Trophoblast cell (in vitro differentiated cells and primary cell): ENCODE results near the gene KCNMB1.

ENCODE experiments used
- DNase-seq, 2 donors: peaks; one replicate each; pipeline ENCODE4 v3.0.0-alpha.2; 2016
- H2AFZ ChIP-seq: 2 replicates; pipeline ENCODE4 v1.6.1; 2013; ENCODE audit warnings: low read length, moderate library complexity, mild to moderate bottlenecking; ENCODE audit not compliant: insufficient read depth, poor library complexity
- H2AK5ac ChIP-seq: 2 replicates; pipeline ENCODE4 v1.6.1; 2013; ENCODE audit warnings: mild to moderate bottlenecking, low read length
- H2BK120ac ChIP-seq: 2 replicates; pipeline ENCODE4 v1.6.1; 2013; ENCODE audit warnings: low read length, mild to moderate bottlenecking, moderate library complexity; ENCODE audit not compliant: insufficient read depth, poor library complexity
- H2BK12ac ChIP-seq: 2 replicates; pipeline ENCODE4 v1.6.1; 2013; ENCODE audit warnings: mild to moderate bottlenecking, low read length, moderate library complexity
- H2BK5ac ChIP-seq: 2 replicates; pipeline ENCODE4 v1.6.1; 2013; ENCODE audit warnings: low read length, low read depth, moderate library complexity, mild to moderate bottlenecking; ENCODE audit not compliant: poor library complexity
- H3K14ac ChIP-seq: 2 replicates; pipeline ENCODE4 v1.6.1; 2013; ENCODE audit warnings: mild to moderate bottlenecking, low read length
- H3K18ac ChIP-seq: 2 replicates; pipeline ENCODE4 v1.6.1; 2013; ENCODE audit warnings: mild to moderate bottlenecking, low read length
- H3K23ac ChIP-seq: 2 replicates; pipeline ENCODE4 v1.6.1; 2013; ENCODE audit warnings: low read length
- H3K27ac ChIP-seq: 2 replicates; pipeline ENCODE4 v1.5.1; 2013; ENCODE audit warnings: low read depth, mild to moderate bottlenecking, inconsistent platforms, low read length, moderate library complexity
- H3K27me3 ChIP-seq: 2 replicates; pipeline ENCODE4 v1.6.1; 2013; ENCODE audit warnings: inconsistent platforms, mild to moderate bottlenecking, low read length, moderate library complexity; ENCODE audit not compliant: insufficient read depth
- H3K36me3 ChIP-seq, 2 experiments: 1 replicate in 1 of 2; 2 replicates in 1 of 2; pipeline ENCODE4 v1.6.1; 2013; ENCODE audit warnings: low read length in 2 of 2, mild to moderate bottlenecking in 2 of 2, moderate library complexity in 1 of 2; ENCODE audit not compliant: insufficient read depth in 2 of 2, control insufficient read depth in 1 of 2
- H3K4ac ChIP-seq: 2 replicates; pipeline ENCODE4 v1.6.1; 2013; ENCODE audit warnings: low read depth, mild to moderate bottlenecking, low read length, moderate library complexity
- H3K4me1 ChIP-seq, 2 experiments: 1 replicate in 1 of 2; 2 replicates in 1 of 2; pipeline ENCODE4 v1.6.1; 2013; ENCODE audit warnings: low read length in 2 of 2, mild to moderate bottlenecking in 2 of 2, moderate library complexity in 1 of 2; ENCODE audit not compliant: insufficient read depth in 2 of 2, control insufficient read depth in 1 of 2
- H3K4me2 ChIP-seq: 2 replicates; pipeline ENCODE4 v1.6.1; 2013; ENCODE audit warnings: inconsistent platforms, mild to moderate bottlenecking, low read length, moderate library complexity
- H3K4me3 ChIP-seq: 2 replicates; pipeline ENCODE4 v1.5.1; 2013; ENCODE audit warnings: mild to moderate bottlenecking, low read depth, low read length, inconsistent platforms
- H3K79me1 ChIP-seq: one replicate; pipeline ENCODE4 v1.6.1; 2013; ENCODE audit warnings: low read length
- H3K79me2 ChIP-seq: 2 replicates; pipeline ENCODE4 v1.6.1; 2013; ENCODE audit warnings: low read length, mild to moderate bottlenecking; ENCODE audit not compliant: control insufficient read depth, insufficient read depth, poor library complexity
- H3K9ac ChIP-seq: 2 replicates; pipeline ENCODE4 v1.6.1; 2013; ENCODE audit warnings: mild to moderate bottlenecking, low read length
- H3K9me3 ChIP-seq: 2 replicates; pipeline ENCODE4 v1.6.1; 2013; ENCODE audit warnings: low read depth, mild to moderate bottlenecking, control low read depth, inconsistent platforms, low read length; ENCODE audit not compliant: insufficient read depth
- H4K12ac ChIP-seq: 2 replicates; pipeline ENCODE4 v1.6.1; 2013; ENCODE audit warnings: low read depth, mild to moderate bottlenecking, low read length, moderate library complexity
- H4K8ac ChIP-seq: 2 replicates; pipeline ENCODE4 v1.6.1; 2013; ENCODE audit warnings: low read depth, mild to moderate bottlenecking, low read length, moderate library complexity
- H4K91ac ChIP-seq: one replicate; pipeline ENCODE4 v1.6.1; 2013; ENCODE audit warnings: low read depth, mild to moderate bottlenecking, low read length, moderate library complexity
- WGBS: extraction: QIAGEN DNeasy Blood & Tissue Kit; methylation state at CpG from one replicate; pipeline ENCODE4 v1.1.7; 2013; ENCODE audit warnings: missing lambda C conversion rate; ENCODE audit not compliant: insufficient read length, insufficient coverage; ENCODE audit errors: extremely low coverage; 5-methylcytosine and 5-hydroxymethylcytosine counted together

KCNMB1 gene

DNA sequence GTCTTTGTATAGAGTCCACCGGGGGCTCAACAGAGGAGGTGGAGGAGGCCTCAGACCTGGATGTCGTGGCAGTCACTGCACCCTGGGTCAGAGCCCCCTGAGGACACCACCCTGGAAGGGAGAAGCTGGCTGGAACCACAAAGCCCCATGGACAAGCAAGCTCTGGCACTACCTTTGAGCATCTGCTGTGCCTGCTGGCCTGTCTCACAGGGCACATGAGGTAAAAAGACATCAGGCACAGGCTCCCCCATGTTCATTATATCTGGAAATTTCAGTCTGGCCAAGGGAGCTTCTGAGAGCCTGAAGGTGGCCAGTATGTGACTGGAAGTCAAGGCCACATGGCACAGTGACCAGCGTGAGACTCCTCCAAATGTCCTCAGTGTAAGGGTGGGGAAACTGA, 22.9 kb downstream of the KCNMB1 start:
- Histone ChIP-seq H3K79me2 (no peaks in the 10 kb centered on the region), H3K27me3 (no peaks in the 10 kb centered on the region), H2AFZ (no peak overlapping the region), H3K36me3 (no peaks in the 10 kb centered on the region), H3K27ac (no peak overlapping the region), H3K79me1 (peaks cover 2% of the 10 kb centered on the region), H3K4ac (no peak overlapping the region), H2AK5ac (no peak overlapping the region), H3K4me3 (no peak overlapping the region), H3K14ac (no peak overlapping the region), H3K23ac (no peak overlapping the region), H3K4me2 (no peak overlapping the region), H4K91ac (no peak overlapping the region), H3K4me1 (peaks cover 0 to 2% of the 10 kb centered on the region in 2 experiments), H3K18ac (no peak overlapping the region), H2BK12ac (no peak overlapping the region), H3K9ac (no peak overlapping the region), H2BK120ac (no peak overlapping the region), H3K9me3 (no peaks in the 10 kb centered on the region), H2BK5ac (no peak overlapping the region), H4K8ac (no peak overlapping the region), H4K12ac (no peak overlapping the region)
- no CpG with 5 or more reads among the region's 3 CpGs for WGBS
- DNase-seq: no peak

DNA sequence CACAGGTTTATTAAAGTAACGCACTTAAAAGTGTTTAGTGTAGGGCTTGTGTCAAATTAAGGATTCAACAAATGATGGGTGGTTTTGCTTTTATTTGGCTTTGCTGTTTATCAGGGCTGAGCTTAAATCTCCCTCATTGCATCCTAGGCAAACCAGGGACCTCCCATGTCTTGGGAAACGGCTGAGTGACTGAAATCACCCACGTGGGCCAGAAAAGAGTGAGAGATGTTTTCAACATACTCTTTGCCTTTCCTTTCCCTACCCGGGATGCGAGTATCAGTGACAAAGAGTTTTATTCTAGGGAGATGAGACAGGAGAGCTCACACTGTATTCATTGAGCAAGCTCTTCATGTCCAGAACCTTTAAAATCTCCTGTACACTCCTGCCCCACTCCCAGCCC, 23.3 kb downstream of the KCNMB1 start:
- H3K9me3 ChIP-seq: no peaks in the 10 kb centered on the region
- no peak overlapping the region for H3K4me2 ChIP-seq
- no peak overlapping the region for H2BK12ac ChIP-seq
- no peak overlapping the region for H2AFZ ChIP-seq
- H3K9ac ChIP-seq: no peak overlapping the region
- H3K79me2 ChIP-seq: no peaks in the 10 kb centered on the region
- no peak overlapping the region for H2BK5ac ChIP-seq
- no peak overlapping the region for H3K14ac ChIP-seq
- H3K23ac ChIP-seq: no peak overlapping the region
- no peak overlapping the region for H2BK120ac ChIP-seq
- no peaks in the 10 kb centered on the region for H3K27me3 ChIP-seq
- H3K4ac ChIP-seq: no peak overlapping the region
- H4K12ac ChIP-seq: no peak overlapping the region
- no CpG with 5 or more reads among the region's 5 CpGs for WGBS
- H4K8ac ChIP-seq: no peak overlapping the region
- peaks cover 3 to 7% of the 10 kb centered on the region in 2 experiments for H3K4me1 ChIP-seq
- peaks cover 2% of the 10 kb centered on the region for H3K79me1 ChIP-seq
- H2AK5ac ChIP-seq: no peak overlapping the region
- no peak overlapping the region for H3K27ac ChIP-seq
- H3K36me3 ChIP-seq: no peaks in the 10 kb centered on the region
- no peak overlapping the region for H4K91ac ChIP-seq
- H3K4me3 ChIP-seq: no peak overlapping the region
- no peak for DNase-seq
- no peak overlapping the region for H3K18ac ChIP-seq

DNA sequence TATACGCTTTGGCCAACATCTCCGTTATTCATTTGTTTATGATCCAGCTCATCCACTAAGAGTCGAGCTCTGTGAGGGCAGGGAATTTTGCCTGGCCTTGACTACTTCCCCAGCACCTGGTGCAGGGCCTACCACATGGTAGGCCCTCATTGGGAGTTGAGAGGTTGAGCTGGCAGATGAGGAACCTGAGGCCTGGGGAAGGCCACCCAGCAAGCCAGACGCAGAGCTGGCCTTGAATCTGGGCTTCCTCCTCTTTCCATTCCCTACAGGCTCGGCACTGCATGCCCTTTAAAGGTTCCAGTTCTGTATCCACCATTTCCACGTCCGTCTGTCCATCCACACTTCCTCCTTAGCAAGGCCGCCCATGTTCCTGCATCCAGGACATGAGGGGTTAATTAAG, 24.2 kb downstream of the KCNMB1 start:
- Histone ChIP-seq H4K8ac (no peak overlapping the region), H3K4me3 (no peak overlapping the region), H3K18ac (no peak overlapping the region), H2BK5ac (no peak overlapping the region), H2BK12ac (no peak overlapping the region), H3K9ac (no peak overlapping the region), H4K91ac (no peak overlapping the region), H3K9me3 (no peaks in the 10 kb centered on the region), H2AFZ (no peak overlapping the region), H3K4me1 (peaks cover 7% of the 10 kb centered on the region in 2 experiments), H3K4ac (no peak overlapping the region), H3K79me1 (peaks cover 2% of the 10 kb centered on the region), H3K36me3 (no peaks in the 10 kb centered on the region), H3K4me2 (no peak overlapping the region), H3K79me2 (no peaks in the 10 kb centered on the region), H3K14ac (no peak overlapping the region), H4K12ac (no peak overlapping the region), H2BK120ac (no peak overlapping the region), H3K27me3 (no peaks in the 10 kb centered on the region), H3K23ac (no peak overlapping the region), H3K27ac (no peak overlapping the region), H2AK5ac (no peak overlapping the region)
- no CpG with 5 or more reads among the region's 8 CpGs for WGBS
- DNase-seq: no peak

DNA sequence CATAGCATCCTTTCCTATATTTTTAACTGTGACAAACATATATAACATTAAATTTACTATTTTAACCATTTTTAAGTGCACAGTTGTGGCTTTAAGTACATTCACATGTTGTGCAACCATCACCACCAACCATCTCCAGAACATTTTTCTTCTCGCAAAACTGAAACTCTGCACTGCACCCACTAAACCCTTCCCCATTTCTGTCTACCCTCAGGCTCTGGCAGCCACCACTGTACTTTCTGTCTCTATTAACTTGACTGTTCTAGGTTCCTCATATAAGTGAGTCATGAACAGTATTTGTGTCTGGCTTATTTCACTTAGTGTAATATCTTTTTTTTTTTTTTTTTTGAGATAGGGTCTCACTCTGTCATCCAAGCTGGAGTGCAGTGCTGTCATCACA, 25.5 kb downstream of the KCNMB1 start:
- H3K4me2 ChIP-seq: no peak overlapping the region
- H3K18ac ChIP-seq: no peak overlapping the region
- H3K27me3 ChIP-seq: no peaks in the 10 kb centered on the region
- no peaks in the 10 kb centered on the region for H3K79me2 ChIP-seq
- no peak overlapping the region for H2AFZ ChIP-seq
- H2BK120ac ChIP-seq: no peak overlapping the region
- H3K9ac ChIP-seq: no peak overlapping the region
- no peak overlapping the region for H3K23ac ChIP-seq
- no peak overlapping the region for H4K12ac ChIP-seq
- H3K4ac ChIP-seq: no peak overlapping the region
- WGBS: no CpG with 5 or more reads among the region's 1 CpG
- no peak overlapping the region for H4K8ac ChIP-seq
- no peak overlapping the region for H4K91ac ChIP-seq
- no peak overlapping the region for H2AK5ac ChIP-seq
- peaks cover 2% of the 10 kb centered on the region for H3K79me1 ChIP-seq
- peak in 1 of 2 donors; percentile 10 for DNase-seq
- H2BK12ac ChIP-seq: no peak overlapping the region
- no peak overlapping the region for H2BK5ac ChIP-seq
- H3K9me3 ChIP-seq: no peaks in the 10 kb centered on the region
- H3K27ac ChIP-seq: no peak overlapping the region
- peaks cover 7 to 9% of the 10 kb centered on the region in 2 experiments for H3K4me1 ChIP-seq
- H3K36me3 ChIP-seq: no peaks in the 10 kb centered on the region
- H3K4me3 ChIP-seq: no peak overlapping the region
- no peak overlapping the region for H3K14ac ChIP-seq
